Fibroblast of skin of right quadriceps (primary cell): ENCODE measurements around the gene PCDHGB3.
A peak's percentile ranks its signal among the peaks of the same experiment; 100 is the strongest.
"Not testable (repeated sequence)": the region's sequence is repeated elsewhere in the genome, so short reads cannot be mapped to it uniquely, and the experiment has no call there.

Source experiments
- DNase-seq: peaks from one replicate; pipeline ENCODE4 v3.0.0-alpha.2; 2013

The PCDHGB3 gene

DNA sequence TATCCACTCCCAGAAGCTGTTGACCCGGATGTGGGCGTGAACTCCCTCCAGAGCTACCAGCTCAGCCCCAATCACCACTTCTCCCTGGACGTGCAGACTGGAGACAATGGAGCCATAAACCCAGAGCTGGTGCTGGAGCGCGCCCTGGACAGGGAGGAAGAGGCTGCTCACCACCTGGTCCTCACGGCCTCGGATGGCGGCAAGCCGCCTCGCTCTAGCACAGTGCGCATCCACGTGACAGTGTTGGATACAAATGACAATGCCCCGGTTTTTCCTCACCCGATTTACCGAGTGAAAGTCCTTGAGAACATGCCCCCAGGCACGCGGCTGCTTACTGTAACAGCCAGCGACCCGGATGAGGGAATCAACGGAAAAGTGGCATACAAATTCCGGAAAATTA is 23.2 kb downstream of the PCDHGB3 start:
- DNase-seq, result no peak

DNA sequence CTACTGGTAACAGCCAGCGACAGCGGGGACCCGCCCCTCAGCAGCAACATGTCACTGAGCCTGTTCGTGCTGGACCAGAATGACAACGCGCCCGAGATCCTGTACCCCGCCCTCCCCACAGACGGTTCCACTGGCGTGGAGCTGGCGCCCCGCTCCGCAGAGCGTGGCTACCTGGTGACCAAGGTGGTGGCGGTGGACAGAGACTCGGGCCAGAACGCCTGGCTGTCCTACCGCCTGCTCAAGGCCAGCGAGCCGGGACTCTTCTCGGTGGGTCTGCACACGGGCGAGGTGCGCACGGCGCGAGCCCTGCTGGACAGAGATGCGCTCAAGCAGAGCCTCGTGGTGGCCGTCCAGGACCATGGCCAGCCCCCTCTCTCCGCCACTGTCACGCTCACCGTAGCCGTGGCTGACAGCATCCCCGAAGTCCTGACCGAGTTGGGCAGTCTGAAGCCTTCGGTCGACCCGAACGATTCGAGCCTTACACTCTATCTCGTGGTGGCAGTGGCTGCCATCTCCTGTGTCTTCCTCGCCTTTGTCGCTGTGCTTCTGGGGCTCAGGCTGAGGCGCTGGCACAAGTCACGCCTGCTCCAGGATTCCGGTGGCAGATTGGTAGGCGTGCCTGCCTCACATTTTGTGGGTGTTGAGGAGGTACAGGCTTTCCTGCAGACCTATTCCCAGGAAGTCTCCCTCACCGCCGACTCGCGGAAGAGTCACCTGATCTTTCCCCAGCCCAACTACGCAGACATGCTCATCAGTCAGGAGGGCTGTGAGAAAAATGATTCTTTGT is 24.6 kb downstream of the PCDHGB3 start:
- DNase-seq, result not testable (repeated sequence)

DNA sequence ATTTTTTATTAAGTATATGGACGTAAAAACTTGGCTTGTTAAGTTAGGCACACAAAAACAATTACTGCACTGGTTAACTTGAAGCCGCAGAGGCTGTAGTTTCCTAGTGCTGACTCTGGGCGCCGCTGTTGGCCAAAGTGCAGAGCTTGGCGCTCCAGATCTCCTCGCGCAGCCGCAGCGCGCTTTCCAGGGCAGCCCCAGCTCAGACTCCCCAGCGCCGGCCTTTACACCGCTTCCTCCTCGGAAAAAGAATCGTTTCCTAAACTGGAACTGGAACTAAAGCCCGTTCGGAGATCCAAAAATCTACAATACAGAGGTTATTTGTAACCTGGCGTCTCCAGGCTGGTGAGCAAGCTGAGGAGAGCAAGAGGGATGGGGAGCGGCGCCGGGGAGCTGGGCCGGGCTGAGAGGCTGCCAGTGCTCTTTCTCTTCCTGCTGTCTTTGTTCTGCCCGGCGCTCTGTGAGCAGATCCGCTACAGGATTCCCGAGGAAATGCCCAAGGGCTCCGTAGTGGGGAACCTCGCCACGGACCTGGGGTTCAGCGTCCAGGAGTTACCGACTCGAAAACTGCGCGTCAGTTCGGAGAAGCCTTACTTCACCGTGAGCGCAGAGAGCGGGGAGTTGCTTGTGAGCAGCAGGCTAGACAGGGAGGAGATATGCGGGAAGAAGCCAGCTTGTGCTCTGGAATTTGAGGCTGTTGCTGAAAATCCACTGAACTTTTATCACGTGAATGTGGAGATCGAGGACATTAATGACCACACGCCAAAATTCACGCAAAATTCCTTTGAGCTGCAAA is 27.9 kb downstream of the PCDHGB3 start, which contains the start of gene PCDHGB5:
Gene PCDHGB5, plus strand, starts transcription at position 192 of the 796 bp plus-strand sequence. Its CDS starts 181 bp downstream, at position 373.
- DNase-seq, result peak; percentile 61

DNA sequence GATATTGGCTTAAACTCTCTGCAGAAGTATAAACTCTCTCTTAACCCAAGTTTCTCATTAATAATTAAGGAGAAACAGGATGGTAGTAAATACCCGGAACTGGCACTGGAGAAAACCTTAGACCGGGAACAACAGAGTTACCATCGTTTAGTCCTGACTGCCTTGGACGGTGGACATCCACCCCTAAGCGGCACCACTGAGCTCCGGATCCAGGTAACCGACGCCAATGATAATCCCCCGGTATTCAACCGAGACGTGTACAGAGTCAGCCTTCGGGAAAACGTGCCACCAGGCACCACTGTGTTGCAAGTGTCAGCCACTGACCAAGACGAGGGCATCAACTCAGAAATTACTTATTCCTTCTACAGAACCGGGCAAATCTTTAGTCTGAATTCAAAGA is 28.6 kb downstream of the PCDHGB3 start:
- DNase-seq, result no peak

- no peak for DNase-seq
Measured at GRCh38 chr5:141399555-141400258, 29.7 kb downstream of the PCDHGB3 start.

- DNase-seq, result peak; percentile 35
Measured at GRCh38 chr5:141402553-141403243, 32.7 kb downstream of the PCDHGB3 start, which contains the start of gene PCDHGA9. TSS of gene PCDHGA9 (plus strand) at chr5:141402778. CDS start at chr5:141402953, 175 bp downstream.

DNA sequence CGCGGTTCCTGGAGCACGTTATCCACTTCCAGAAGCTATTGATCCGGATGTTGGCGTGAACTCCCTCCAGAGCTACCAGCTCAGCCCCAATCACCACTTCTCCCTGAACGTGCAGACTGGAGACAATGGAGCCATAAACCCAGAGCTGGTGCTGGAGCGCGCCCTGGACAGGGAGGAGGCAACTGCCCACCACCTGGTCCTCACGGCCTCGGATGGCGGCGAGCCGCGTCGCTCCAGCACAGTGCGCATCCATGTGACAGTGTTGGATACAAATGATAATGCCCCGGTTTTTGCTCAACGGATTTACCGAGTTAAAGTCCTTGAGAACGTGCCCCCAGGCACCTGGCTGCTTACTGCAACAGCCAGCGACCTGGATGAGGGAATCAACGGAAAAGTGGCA is 33.3 kb downstream of the PCDHGB3 start:
- no peak for DNase-seq

DNA sequence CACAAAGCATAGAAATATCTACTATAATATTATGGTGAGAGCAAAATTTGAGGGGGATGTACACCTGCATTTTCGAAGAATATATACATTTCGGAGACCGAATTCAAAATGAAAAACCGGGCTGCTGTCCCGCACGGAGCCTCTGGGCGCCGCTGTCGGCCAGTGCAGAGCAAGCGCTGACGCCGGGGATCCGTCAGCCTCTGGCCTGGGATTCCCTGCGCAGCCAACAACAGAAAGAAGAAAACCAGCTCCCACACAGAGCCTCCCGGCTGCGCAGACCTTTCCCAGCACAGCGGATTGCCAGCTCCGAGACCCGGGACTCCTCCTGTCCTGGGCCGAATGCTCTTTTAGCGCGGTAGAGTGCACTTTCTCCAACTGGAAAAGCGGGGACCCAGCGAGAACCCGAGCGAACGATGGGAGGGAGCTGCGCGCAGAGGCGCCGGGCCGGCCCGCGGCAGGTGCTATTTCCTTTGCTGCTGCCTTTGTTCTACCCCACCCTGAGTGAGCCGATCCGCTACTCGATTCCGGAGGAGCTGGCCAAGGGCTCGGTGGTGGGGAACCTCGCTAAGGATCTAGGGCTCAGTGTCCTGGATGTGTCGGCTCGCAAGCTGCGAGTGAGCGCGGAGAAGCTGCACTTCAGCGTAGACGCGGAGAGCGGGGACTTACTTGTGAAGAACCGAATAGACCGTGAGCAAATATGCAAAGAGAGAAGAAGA is 37.9 kb downstream of the PCDHGB3 start, which contains the start of gene PCDHGB6:
Gene PCDHGB6, plus strand, starts transcription at position 232 of the 716 bp plus-strand sequence. Its CDS starts 182 bp downstream, at position 414.
- DNase-seq, result peak; percentile 46

DNA sequence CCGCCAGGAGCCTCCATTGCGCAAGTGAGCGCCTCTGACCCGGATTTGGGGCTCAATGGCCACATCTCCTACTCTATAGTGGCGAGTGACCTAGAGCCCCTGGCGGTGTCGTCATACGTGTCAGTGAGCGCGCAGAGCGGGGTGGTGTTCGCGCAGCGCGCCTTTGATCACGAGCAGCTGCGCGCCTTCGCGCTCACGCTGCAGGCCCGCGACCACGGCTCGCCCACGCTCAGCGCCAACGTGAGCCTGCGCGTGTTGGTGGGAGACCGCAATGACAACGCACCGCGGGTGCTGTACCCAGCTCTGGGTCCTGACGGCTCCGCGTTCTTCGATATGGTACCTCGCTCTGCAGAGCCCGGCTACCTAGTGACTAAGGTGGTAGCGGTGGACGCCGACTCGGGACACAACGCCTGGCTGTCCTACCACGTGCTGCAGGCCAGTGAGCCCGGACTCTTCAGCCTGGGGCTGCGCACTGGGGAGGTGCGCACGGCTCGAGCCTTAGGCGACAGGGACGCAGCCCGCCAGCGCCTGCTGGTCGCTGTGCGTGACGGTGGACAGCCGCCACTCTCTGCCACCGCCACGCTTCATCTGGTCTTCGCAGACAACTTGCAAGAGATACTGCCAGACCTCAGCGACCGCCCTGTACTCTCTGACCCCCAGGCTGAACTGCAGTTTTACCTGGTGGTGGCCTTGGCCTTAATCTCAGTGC is 39.7 kb downstream of the PCDHGB3 start:
- no peak for DNase-seq

GRCh38 chr5:141411575-141411974 is 41.5 kb downstream of the PCDHGB3 start:
- no peak for DNase-seq

- DNase-seq, result peak; percentile 75
Measured at GRCh38 chr5:141412854-141413539, 43.0 kb downstream of the PCDHGB3 start, which contains the start of gene PCDHGA10. TSS of gene PCDHGA10 (plus strand) at chr5:141412987. CDS start at chr5:141413176, 189 bp downstream.

DNA sequence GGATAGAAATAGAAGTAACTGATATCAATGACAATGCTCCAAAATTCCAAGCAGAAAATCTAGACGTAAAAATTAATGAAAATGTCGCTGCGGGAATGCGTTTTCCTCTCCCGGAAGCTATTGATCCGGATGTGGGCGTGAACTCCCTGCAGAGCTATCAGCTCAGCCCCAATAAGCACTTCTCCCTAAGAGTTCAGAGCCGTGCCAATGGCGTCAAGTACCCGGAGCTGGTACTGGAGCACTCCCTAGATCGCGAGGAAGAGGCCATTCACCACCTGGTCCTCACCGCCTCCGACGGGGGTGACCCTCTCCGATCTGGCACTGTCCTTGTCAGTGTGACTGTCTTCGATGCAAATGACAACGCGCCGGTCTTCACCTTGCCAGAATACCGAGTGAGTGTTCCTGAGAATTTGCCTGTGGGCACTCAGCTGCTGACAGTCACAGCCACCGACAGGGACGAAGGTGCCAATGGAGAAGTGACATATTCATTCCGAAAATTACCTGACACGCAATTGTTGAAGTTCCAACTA is 43.6 kb downstream of the PCDHGB3 start:
- no peak for DNase-seq

DNA sequence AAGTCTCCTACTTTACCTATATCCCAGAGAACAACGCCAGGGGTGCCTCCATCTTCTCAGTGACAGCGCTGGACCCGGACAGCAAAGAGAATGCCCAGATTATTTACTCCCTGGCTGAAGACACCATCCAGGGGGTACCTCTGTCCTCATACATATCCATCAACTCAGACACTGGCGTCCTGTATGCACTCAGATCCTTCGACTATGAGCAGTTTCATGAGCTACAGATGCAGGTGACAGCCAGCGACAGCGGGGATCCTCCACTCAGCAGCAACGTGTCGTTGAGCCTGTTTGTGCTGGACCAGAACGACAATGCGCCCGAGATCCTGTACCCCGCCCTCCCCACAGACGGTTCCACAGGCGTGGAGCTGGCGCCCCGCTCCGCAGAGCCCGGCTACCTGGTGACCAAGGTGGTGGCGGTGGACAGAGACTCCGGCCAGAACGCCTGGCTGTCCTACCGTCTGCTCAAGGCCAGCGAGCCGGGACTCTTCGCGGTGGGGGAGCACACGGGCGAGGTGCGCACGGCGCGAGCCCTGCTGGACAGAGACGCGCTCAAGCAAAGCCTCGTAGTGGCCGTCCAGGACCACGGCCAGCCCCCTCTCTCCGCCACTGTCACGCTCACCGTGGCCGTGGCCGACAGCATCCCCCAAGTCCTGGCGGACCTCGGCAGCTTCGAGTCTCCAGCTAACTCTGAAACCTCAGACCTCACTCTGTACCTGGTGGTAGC is 44.7 kb downstream of the PCDHGB3 start:
- not testable (repeated sequence) for DNase-seq

DNA sequence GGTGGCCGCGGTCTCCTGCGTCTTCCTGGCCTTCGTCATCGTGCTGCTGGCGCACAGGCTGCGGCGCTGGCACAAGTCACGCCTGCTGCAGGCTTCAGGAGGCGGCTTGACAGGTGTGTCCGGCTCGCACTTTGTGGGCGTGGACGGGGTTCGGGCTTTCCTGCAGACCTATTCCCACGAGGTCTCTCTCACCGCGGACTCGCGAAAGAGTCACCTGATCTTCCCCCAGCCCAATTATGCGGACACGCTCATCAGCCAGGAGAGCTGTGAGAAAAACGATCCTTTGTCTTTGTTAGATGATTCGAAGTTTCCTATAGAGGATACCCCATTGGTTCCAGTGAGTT is 45.2 kb downstream of the PCDHGB3 start:
- not testable (repeated sequence) for DNase-seq

DNA sequence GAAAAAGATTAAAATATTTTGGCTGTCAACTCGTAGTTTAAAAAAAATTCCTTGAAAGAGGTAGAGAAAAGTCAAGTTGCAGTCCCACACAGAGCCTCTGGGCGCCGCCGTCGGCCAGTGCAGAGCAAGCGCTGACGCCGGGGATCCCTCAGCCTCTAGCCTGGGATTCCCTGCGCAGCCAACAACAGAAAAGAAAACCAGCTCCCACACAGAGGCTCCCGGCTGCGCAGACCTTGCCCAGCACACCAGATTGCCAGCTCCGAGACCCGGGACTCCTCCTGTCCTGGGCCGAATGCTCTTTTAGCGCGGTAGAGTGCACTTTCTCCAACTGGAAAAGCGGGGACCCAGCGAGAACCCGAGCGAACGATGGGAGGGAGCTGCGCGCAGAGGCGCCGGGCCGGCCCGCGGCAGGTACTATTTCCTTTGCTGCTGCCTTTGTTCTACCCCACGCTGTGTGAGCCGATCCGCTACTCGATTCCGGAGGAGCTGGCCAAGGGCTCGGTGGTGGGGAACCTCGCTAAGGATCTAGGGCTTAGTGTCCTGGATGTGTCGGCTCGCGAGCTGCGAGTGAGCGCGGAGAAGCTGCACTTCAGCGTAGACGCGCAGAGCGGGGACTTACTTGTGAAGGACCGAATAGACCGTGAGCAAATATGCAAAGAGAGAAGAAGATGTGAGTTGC is 47.6 kb downstream of the PCDHGB3 start, which contains the start of gene PCDHGB7:
Gene PCDHGB7, plus strand, starts transcription at position 184 of the 679 bp plus-strand sequence. Its CDS starts 183 bp downstream, at position 367.
- peak; percentile 83 for DNase-seq

GRCh38 chr5:141419074-141419880 is 49.2 kb downstream of the PCDHGB3 start:
- no peak for DNase-seq

GRCh38 chr5:141420855-141421488 is 50.9 kb downstream of the PCDHGB3 start, which contains the start of gene PCDHGA11:
TSS of gene PCDHGA11 (plus strand) at chr5:141421051. CDS start at chr5:141421228, 177 bp downstream.
- DNase-seq, result peak; percentile 74
